ENCODE measurements around the gene IL1RAPL1. TPM values are rescaled to one million over a fixed set of nuclear protein-coding genes. Genes with fewer than 3 reads are reported as not detected.

Gene IL1RAPL1
- total RNA-seq, 4 donors from 2014 or later, result 0.24 to 6.2 TPM; not detected in 2

- no peak for DNase-seq
- Histone ChIP-seq H3K27ac (no peak overlapping the region), H3K4me3 (no peak overlapping the region), H3K27me3 (no peaks in the 10 kb centered on the region), H3K9me3 (no peaks in the 10 kb centered on the region), H3K4me1 (no peaks in the 10 kb centered on the region), H3K36me3 (no peaks in the 10 kb centered on the region)
- intact Hi-C loops (cut with DNase I; ENCODE audit: low total_unique reads), result no loop called here
- TF ChIP-seq POLR2A (IDR thresholded peaks at IDR 0.05), result no peak
- TF ChIP-seq, protein P1, sequence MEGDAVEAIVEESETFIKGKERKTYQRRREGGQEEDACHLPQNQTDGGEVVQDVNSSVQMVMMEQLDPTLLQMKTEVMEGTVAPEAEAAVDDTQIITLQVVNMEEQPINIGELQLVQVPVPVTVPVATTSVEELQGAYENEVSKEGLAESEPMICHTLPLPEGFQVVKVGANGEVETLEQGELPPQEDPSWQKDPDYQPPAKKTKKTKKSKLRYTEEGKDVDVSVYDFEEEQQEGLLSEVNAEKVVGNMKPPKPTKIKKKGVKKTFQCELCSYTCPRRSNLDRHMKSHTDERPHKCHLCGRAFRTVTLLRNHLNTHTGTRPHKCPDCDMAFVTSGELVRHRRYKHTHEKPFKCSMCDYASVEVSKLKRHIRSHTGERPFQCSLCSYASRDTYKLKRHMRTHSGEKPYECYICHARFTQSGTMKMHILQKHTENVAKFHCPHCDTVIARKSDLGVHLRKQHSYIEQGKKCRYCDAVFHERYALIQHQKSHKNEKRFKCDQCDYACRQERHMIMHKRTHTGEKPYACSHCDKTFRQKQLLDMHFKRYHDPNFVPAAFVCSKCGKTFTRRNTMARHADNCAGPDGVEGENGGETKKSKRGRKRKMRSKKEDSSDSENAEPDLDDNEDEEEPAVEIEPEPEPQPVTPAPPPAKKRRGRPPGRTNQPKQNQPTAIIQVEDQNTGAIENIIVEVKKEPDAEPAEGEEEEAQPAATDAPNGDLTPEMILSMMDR (IDR thresholded peaks at IDR 0.05), result no peak
Measured at GRCh38 chrX:29545878-29546277, 958.6 kb downstream of the IL1RAPL1 start.

DNA sequence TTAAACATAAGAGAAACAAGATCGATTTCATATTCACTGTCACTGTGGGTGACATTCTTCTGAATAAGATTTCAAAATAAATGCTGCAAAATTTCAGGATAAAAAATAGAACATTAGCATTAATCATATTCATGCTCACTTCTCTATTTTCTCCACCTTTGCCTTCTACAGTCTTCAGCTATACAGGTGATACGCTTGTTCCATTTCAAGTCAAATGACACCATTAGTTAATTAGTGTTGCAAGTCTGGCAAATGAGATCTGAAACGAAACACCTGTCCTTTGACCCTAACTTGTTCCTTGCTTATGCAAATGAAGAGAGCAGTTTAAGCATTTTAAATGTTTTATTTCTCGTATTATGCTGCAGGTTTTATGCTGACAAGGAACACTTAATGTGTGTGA lies 960.6 kb downstream of the IL1RAPL1 start:
- Histone ChIP-seq H3K27ac (no peak overlapping the region), H3K9me3 (no peaks in the 10 kb centered on the region), H3K36me3 (no peaks in the 10 kb centered on the region), H3K4me1 (no peaks in the 10 kb centered on the region), H3K27me3 (no peaks in the 10 kb centered on the region), H3K4me3 (no peak overlapping the region)
- TF ChIP-seq POLR2A (IDR thresholded peaks at IDR 0.05), result no peak
- TF ChIP-seq, protein P1 (IDR thresholded peaks at IDR 0.05), result no peak
- no peak for DNase-seq
- intact Hi-C loops (cut with DNase I; ENCODE audit: low total_unique reads), result no loop called here

- TF ChIP-seq, protein P1 (IDR thresholded peaks at IDR 0.05), result no peak
- no peak for TF ChIP-seq POLR2A (IDR thresholded peaks at IDR 0.05)
- H3K36me3 ChIP-seq, result no peaks in the 10 kb centered on the region
- H3K27ac ChIP-seq, result no peak overlapping the region
- intact Hi-C loops (cut with DNase I; ENCODE audit: low total_unique reads), result no loop called here
- H3K4me1 ChIP-seq, result no peaks in the 10 kb centered on the region
- no peaks in the 10 kb centered on the region for H3K9me3 ChIP-seq
- H3K27me3 ChIP-seq, result no peaks in the 10 kb centered on the region
- no peak overlapping the region for H3K4me3 ChIP-seq
- no peak for DNase-seq
Measured at GRCh38 chrX:29553542-29553941, 966.3 kb downstream of the IL1RAPL1 start.

GRCh38 chrX:29555465-29556091 lies 968.3 kb downstream of the IL1RAPL1 start:
- H3K4me3 ChIP-seq, result no peak overlapping the region
- H3K27me3 ChIP-seq, result no peaks in the 10 kb centered on the region
- TF ChIP-seq, protein P1 (IDR thresholded peaks at IDR 0.05), result no peak
- no peak for TF ChIP-seq POLR2A (IDR thresholded peaks at IDR 0.05)
- no peak overlapping the region for H3K27ac ChIP-seq
- H3K9me3 ChIP-seq, result no peaks in the 10 kb centered on the region
- intact Hi-C loops (cut with DNase I; ENCODE audit: low total_unique reads), result no loop called here
- DNase-seq, result no peak
- H3K36me3 ChIP-seq, result no peaks in the 10 kb centered on the region
- no peaks in the 10 kb centered on the region for H3K4me1 ChIP-seq

DNA sequence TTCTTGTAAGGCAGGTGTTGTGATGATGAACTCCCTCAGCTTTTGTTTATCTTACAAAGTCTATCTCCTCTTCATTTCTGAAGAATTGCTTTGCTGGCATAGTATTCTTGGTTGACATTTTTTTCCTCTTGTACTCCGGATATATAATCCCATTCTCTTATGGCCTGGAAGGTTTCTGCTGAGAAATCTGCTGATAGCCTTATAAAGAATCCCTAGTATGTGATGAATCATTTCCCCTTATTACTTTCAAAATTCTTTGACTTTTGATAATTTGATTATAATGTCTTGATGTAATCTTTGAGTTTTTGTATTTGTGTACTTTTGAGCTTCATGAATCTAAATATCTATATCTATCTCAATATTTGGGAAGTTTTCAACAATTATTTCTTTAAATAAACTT lies 972.8 kb downstream of the IL1RAPL1 start:
- Histone ChIP-seq H3K4me3 (no peak overlapping the region), H3K27me3 (no peaks in the 10 kb centered on the region), H3K27ac (no peak overlapping the region), H3K36me3 (no peaks in the 10 kb centered on the region), H3K9me3 (no peaks in the 10 kb centered on the region), H3K4me1 (no peaks in the 10 kb centered on the region)
- intact Hi-C loops (cut with DNase I; ENCODE audit: low total_unique reads), result no loop called here
- no peak for DNase-seq
- no peak for TF ChIP-seq POLR2A (IDR thresholded peaks at IDR 0.05)
- TF ChIP-seq, protein P1 (IDR thresholded peaks at IDR 0.05), result no peak
